ENCODE data around the gene CORO2B.

Gene CORO2B

DNA sequence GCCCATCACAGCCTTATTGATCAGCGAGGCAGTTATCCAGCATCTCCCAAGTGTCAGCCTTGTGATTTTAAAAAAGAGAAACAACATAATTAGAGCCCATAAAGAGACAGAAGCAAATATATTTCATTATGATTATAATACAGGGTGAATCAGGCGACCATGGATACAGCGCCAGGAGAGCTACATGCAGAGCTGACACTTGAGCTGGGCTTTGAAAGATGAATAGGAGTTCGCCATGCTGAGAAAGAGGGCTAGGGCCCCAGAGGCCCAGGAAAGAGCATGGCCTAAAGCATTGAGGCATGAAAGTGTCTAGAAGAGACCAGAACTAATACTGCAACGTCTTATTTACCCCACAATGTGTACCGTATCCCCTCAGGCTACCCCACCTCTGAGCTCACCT lies 4.2 kb upstream of the CORO2B start:
- DNase-seq: no peak

DNA sequence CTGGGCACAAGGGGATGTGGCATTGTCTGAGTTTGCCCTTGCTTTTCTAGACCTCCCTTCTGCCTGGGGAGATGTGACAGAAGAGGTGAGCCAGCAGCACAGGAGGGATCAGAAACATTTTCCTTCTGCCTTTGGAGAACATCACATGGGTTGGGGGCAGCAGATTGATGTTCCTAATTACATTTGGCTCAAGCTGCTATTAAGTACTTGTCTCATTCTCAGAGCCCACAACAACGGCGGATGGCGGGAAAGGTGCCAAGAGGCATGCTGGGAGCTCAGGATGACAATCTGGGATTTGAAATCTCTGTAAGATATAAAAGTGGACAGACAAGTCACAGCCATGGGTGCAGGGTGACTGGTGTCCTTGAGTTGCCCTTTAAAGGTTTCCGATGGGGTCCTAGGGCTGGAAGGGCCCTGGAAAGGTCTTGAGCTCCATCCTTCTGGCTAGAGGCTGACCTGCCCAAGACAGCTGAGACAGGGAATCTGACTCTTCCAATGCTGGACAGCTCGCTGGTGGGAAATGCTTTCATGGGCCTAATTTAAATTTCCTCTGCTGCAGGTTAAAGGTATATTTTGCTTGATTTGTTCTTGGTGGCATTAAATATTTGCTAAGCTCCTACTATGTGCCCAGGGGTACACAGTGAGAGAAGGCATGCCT lies 2.4 kb upstream of the CORO2B start:
- peak in 1 of 2 experiments; percentile 44 for DNase-seq

DNA sequence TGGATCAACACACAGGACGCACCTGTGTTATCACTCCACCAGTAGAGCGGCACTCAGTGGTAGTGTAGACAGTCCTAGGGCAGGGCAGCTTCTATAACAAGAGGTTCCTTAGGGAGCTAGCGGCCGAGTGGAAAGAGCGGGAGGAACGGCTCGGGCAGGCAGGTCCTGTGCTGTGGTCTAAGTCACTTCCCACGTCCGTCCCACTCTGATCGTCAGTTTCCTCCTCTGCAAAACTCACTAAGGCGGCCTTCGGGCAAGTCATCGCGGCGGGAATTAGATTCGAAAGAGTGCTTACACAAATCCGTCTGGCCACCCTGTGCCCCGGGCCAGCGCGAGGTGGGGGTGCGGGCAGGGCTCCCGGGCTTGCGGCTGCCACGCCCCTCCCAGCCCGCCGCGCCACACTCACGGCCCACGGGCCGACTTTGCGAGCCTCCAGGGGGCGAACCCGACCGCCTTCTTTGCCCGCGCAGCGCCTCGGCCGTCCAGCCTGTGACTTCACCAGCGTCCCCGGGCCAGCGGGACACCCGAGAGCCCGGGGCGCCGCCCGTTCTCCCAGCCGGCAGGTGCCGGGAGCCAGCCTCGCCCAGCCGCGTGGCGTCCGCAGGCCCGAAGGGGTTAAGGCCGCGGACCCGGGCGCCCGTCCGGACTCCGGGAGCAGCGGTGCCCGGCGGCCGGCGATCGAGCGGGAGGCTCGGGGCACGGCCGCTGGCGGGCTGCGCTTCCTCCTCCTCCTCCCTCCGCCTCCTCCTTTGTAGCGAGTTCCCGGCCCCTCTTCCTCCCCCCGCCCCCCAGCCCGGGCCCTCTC lies 416 bp upstream of the CORO2B start:
- peak in 1 of 2 experiments; percentile 67 for DNase-seq

GRCh38 chr15:68580026-68580882 lies 1.5 kb downstream of the CORO2B start:
- DNase-seq: no peak

GRCh38 chr15:68580883-68581155 lies 2.0 kb downstream of the CORO2B start:
- DNase-seq: no peak

GRCh38 chr15:68581725-68582124 lies 2.9 kb downstream of the CORO2B start:
- no peak for DNase-seq

GRCh38 chr15:68582236-68582635 lies 3.4 kb downstream of the CORO2B start:
- DNase-seq: no peak

GRCh38 chr15:68582864-68583263 lies 4.1 kb downstream of the CORO2B start:
- no peak for DNase-seq

GRCh38 chr15:68583321-68583720 lies 4.5 kb downstream of the CORO2B start:
- no peak for DNase-seq

GRCh38 chr15:68583936-68584755 lies 5.4 kb downstream of the CORO2B start:
- DNase-seq: no peak

DNA sequence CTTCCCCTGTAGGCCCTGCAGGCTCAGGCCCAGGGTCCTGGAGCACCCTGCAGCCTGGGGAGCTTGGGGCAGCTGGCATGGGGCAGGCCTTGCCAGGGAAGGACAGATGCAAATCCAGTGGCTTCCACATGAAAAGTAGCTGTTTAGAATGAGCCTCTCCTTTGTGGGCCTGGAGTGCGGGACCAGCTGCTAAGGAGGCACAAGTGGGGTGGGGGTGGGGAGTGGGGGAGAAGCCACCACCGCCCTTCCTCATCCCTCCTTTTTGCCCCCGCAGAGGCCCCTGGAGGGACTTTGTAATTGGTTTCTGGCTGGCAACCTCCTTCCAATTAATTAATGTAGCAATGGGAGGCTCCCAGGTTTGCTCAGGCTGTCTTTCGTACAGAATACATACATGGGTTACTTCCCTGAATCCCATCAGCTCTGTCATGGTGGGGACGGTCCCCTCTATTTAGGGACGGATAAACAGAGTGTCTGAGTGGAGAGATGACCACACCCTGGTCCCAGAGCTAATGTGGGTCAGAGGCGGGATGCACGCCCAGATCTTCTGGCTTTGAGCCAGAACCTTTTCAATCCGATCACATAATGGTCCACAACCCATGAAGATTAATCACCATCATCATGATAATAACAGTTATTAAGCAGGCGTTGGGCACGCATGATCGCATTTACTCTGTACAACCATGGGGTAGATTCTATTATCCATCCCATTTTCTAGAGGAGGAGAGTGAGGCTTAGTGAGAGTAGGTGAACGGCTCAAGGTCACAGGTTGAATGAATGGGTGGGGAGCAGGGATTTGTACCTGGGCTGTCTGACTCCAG lies 6.2 kb downstream of the CORO2B start:
- DNase-seq: no peak

- no peak for DNase-seq
Observed at GRCh38 chr15:68585574-68586273, 6.9 kb downstream of the CORO2B start.

DNA sequence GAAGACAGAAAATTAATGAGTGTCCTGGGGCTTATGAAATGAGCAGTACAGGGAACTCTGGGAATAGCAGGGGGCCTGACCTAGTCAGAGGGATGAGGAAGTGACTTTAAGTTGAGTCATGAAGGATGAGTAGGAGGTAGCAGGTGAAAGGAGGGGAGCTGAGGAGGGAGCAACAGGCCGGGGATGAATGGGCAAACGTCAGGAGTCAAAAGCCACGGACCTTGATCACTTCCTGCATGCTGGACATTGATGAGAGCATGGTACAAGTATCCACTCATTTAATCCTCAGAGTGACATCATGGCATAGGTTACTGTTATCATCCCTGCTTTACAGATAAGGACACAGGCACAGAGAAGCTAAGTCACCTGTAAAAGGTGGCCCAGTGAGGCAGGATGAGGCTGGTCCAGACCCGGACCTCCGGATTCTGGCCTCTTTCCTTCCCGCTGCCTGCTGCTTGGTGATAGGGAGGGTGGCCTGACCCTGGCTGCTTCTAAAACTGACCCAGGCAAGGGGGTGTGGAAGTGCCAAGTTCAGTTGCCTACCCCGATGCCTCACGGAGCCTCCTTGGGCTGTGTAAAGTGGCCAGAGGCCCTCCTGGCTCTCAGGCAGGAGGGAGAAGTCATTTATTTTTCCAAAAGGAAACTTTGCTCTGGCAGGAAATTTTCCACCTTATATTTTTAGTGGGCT lies 7.6 kb downstream of the CORO2B start:
- DNase-seq: no peak

DNA sequence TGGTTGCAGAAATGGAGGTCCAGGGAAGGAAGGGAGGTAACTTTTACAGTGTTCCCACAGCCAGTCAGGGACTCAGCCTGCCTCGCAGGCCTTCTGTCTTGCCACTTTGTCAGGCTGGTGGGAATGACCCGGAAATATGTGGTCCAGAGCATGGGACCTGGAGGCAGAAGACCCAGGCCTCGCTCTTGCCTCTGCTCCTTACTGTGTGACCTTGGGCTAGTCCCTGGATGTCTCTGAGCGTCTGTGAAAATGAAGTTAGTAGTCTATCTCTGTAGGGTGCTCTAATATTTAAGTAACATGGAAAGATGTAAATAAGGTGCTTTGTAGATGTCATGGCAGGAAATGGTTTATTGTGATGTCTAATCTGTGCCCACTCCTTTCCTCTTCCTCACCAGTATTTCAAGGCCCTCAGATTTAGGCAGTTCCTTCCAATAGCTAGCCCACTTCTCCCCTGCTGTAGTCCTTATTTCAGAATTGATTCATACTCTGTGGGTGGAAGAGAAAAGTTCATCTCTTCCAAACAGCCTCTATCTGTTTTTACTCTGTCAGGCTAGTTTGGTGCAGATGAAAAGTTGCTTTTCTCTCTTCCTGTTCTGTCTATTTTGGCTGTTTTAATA lies 9.1 kb downstream of the CORO2B start:
- DNase-seq: no peak

DNA sequence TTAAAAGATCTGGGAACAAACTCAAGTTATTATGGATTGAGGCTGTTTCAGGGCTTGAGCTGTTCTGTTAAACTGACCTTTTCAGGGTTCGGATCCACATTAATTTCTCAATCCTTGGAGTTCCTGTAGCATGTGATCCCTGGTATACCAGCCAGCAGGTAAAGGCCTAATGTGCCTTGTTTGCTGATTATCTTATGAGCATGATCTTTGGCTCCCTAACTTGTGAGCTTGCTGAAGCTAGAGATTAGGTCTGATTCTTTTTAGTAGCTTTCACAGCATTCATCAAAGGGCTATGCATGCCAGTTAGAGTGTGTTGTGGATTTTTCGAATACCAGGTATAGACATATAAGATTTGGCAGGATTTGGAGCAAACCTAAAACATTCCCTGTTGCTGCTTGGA lies 10.3 kb downstream of the CORO2B start:
- no peak for DNase-seq

- DNase-seq: no peak
Observed at GRCh38 chr15:68589783-68590710, 11.3 kb downstream of the CORO2B start.

GRCh38 chr15:68590721-68591389 lies 12.1 kb downstream of the CORO2B start:
- no peak for DNase-seq

DNA sequence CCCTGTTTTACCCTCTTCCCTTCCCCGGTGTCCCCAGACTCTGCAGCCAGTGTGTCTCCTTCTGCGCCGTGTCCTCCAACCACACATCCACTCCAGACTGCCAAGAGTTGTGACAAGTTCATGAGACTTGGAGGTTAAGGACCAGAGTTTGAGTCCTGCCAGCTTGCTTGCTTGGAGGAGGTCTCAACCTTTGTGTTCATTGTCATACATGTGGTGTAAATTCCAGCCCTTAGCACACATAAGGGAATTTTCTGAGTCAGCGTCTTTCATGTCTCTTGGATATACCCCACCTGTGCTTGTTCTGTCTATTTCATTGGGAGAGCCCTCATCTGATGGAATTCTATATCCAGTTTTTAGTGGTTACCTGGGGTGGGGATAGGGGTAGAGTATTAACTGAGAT lies 13.3 kb downstream of the CORO2B start:
- no peak for DNase-seq

DNA sequence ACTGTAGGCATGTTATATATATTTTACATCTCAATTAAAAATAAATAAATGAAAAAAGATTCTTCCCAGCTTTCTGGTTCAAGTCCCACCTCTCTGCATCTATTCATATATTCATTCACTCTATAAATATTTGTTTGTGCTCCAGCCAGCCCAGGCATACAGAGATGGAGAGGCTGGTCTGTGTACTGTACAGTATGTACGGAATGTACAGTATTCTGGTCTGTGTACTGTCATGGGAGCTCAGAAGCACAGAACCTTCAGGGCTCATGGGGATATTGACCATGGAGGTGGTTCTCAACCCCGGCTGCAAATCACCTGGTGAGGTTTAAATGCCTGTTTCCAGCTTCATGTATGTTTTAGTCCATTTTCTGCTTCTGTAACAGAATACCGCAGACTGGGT lies 13.8 kb downstream of the CORO2B start:
- no peak for DNase-seq
